Small intestine (tissue), 7 donors: ENCODE measurements around the gene TLE3. TPM values are rescaled to one million over a fixed set of nuclear protein-coding genes. Genes with fewer than 3 reads are reported as not detected.
A peak's percentile ranks its signal among the peaks of the same experiment; 100 is the strongest.

Source experiments
- DNase-seq, 2 donors: peaks; one replicate each; pipeline versions ENCODE4 v3.0.0 to v3.0.0-alpha.2; 2013
- FAIRE-seq: peaks from 2 replicates; lab custom pipeline; 2012; peaks lifted over from hg19 to GRCh38; lab: Jason Lieb, UNC
- H3K27ac ChIP-seq, 3 donors: one replicate each; pipeline ENCODE4 v1.5.1; 2013; ENCODE audit warnings: low read length in 2 of 3, mild to moderate bottlenecking in 2 of 3, control low read depth in 1 of 3, inconsistent platforms in 1 of 3, low read depth in 1 of 3, moderate library complexity in 1 of 3
- H3K27me3 ChIP-seq, 3 donors: one replicate each; pipeline ENCODE4 v1.6.1; 2013; ENCODE audit warnings: low read length in 3 of 3, inconsistent platforms in 1 of 3; ENCODE audit not compliant: control insufficient read depth in 3 of 3, insufficient read depth in 3 of 3
- H3K36me3 ChIP-seq, 3 donors: one replicate each; pipeline ENCODE4 v1.6.1; 2013; ENCODE audit warnings: low read length in 3 of 3, inconsistent platforms in 1 of 3, low read depth in 1 of 3, mild to moderate bottlenecking in 1 of 3, moderate library complexity in 1 of 3; ENCODE audit not compliant: control insufficient read depth in 3 of 3, insufficient read depth in 2 of 3
- H3K4me1 ChIP-seq, 3 donors: one replicate each; pipeline ENCODE4 v1.6.1; 2013; ENCODE audit warnings: low read length in 2 of 3, inconsistent platforms in 1 of 3, low read depth in 1 of 3, mild to moderate bottlenecking in 1 of 3, moderate library complexity in 1 of 3; ENCODE audit not compliant: control insufficient read depth in 3 of 3, insufficient read depth in 2 of 3
- H3K4me3 ChIP-seq, 3 donors: one replicate each; pipeline ENCODE4 v1.5.1; 2013; ENCODE audit warnings: low read length in 3 of 3, control low read depth in 1 of 3, inconsistent platforms in 1 of 3, low read depth in 1 of 3, mild to moderate bottlenecking in 1 of 3, moderate library complexity in 1 of 3
- H3K9me3 ChIP-seq, 2 donors: one replicate each; pipeline ENCODE4 v1.6.1; 2013; ENCODE audit warnings: low read depth in 1 of 2, low read length in 1 of 2; ENCODE audit not compliant: control insufficient read depth in 2 of 2, insufficient read depth in 1 of 2
- WGBS, 3 donors: extraction: QIAGEN DNeasy Blood & Tissue Kit; methylation state at CpG; one replicate each; pipeline ENCODE4 v1.1.7; 2013; 5-methylcytosine and 5-hydroxymethylcytosine counted together
- polyA plus RNA-seq, 4 donors: library from polyadenylated mRNA; stranded (reverse) in 3 of 4; unstranded in 1 of 4; fragments of 200-250 nt in 3 of 4; fragments of 120-200 nt in 1 of 4; gene quantifications; one replicate each; pipeline versions ENCODE4 v1.2.1 to v1.2.3, GENCODE V29; 2013
- donor health status: healthy with polysubstance abuse.
- donor health status: control.
- donor health status: control.
- donor health status: Bipolar disorder and iron deficiency.
- donor health status: healthy.

Gene TLE3
- polyA plus RNA-seq, 4 donors, result 14.3 to 51.1 (median 18.4) TPM

DNA sequence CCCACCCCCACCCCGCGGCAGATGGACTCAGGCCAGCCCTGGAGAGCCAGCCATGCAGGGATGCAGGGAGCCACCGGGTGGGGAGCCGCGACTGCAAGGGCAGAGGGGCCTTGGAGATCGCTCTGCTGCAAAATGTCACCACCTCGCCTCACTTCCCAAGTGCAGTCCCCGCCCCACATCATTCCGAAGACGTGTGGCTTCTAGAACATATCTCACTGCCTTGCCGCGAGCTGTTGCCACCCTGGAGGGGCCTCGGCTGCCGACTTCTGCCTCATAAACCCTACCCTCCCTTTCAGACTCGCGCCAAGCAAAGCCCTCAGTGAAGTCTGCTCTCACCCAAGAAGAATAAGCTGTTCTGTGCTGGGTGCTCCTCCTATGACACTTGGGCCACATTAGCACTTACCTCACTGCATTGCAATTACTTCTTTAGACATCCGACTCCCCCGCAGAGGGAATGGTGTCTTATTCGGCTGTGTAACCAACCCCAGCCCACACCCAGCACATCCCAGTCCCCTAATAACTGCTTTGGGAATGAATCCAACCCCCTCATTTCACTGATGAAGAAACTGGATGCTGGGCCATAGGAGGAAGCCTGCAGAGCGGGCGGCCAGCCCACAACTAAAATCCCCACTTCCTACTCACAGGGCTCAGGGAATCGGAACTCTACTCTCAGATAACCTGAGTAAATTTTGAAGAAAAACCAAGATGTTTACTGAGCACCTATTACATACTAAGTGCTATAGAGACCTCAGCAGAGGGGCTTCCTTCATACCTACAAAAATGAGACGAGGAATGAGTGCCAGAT, 8.6 kb downstream of the TLE3 start:
- H3K9me3 ChIP-seq, result no peaks in the 10 kb centered on the region
- peak in 1 of 2 donors; percentile 45 for DNase-seq
- FAIRE-seq, result no peak
- peak overlapping the region in 1 of 3 donors; percentile 85 for H3K27ac ChIP-seq
- WGBS, 3 donors, result 24 to 48% (median 40%) methylated on average over 23 of the region's 23 CpGs
- H3K36me3 ChIP-seq, result peaks cover 3 to 75% (median 15%) of the 10 kb centered on the region in 3 donors
- H3K4me3 ChIP-seq, result no peak overlapping the region
- no peaks in the 10 kb centered on the region for H3K27me3 ChIP-seq
- H3K4me1 ChIP-seq, result peaks cover 9 to 68% (median 31%) of the 10 kb centered on the region in 3 donors

- Histone ChIP-seq H3K9me3 (no peaks in the 10 kb centered on the region), H3K27ac (no peak overlapping the region), H3K36me3 (peaks cover 3 to 75% (median 15%) of the 10 kb centered on the region in 3 donors), H3K4me1 (peaks cover 9 to 62% (median 31%) of the 10 kb centered on the region in 3 donors), H3K27me3 (no peaks in the 10 kb centered on the region), H3K4me3 (no peak overlapping the region)
- DNase-seq (no peak), FAIRE-seq (no peak)
- WGBS, 3 donors, result 56 to 61% (median 58%) methylated on average over 3 of the region's 3 CpGs
These were observed 9.3 kb downstream of the TLE3 start for GRCh38 chr15:70088455-70088854.

DNA sequence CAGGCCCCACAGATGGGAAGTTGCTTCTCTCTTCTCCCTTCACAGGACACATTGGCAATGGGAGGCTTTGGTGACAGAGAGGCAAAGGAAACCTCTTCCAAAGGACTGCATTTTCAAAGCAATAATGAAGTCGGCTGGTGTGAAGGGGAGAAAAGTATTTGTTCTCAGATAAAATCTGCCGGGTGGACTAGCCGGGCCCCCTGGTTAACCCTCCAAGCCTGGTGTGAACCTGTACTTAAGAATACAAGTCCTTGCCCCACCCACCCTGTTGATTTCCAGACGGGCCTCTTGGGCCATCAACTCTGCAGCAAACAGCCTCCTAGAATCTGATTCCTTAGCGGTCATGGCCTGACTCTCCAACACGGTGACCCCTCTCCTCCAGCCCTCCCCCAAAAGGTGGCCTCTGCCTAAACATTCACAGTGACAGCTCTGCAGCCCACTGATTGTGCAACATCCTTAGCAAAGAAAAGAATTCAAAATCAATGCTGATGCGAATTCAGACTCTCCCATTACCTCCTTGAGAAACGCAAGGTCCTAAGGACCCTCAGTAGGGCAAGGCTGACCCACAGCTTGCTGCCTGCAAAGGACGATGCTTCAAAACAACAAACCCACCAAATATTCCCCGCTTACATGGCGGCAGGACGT, 9.9 kb downstream of the TLE3 start:
- peaks cover 9 to 55% (median 27%) of the 10 kb centered on the region in 3 donors for H3K4me1 ChIP-seq
- no peaks in the 10 kb centered on the region for H3K9me3 ChIP-seq
- H3K27me3 ChIP-seq, result no peaks in the 10 kb centered on the region
- peaks cover 3 to 72% (median 15%) of the 10 kb centered on the region in 3 donors for H3K36me3 ChIP-seq
- DNase-seq, result peak in 1 of 2 donors; percentile 28
- H3K4me3 ChIP-seq, result no peak overlapping the region
- H3K27ac ChIP-seq, result no peak overlapping the region
- no peak for FAIRE-seq
- WGBS, 3 donors, result 75 to 79% (median 78%) methylated on average over 12 of the region's 12 CpGs

GRCh38 chr15:70086636-70087035, 11.1 kb downstream of the TLE3 start:
- no peak for DNase-seq
- H3K36me3 ChIP-seq, result peaks cover 10 to 74% (median 24%) of the 10 kb centered on the region in 3 donors
- no peak overlapping the region for H3K4me3 ChIP-seq
- peaks cover 9 to 43% (median 21%) of the 10 kb centered on the region in 3 donors for H3K4me1 ChIP-seq
- no peaks in the 10 kb centered on the region for H3K9me3 ChIP-seq
- FAIRE-seq, result no peak
- H3K27me3 ChIP-seq, result no peaks in the 10 kb centered on the region
- no peak overlapping the region for H3K27ac ChIP-seq
- 76 to 83% (median 80%) methylated on average over 5 of the region's 5 CpGs for WGBS, 3 donors

DNA sequence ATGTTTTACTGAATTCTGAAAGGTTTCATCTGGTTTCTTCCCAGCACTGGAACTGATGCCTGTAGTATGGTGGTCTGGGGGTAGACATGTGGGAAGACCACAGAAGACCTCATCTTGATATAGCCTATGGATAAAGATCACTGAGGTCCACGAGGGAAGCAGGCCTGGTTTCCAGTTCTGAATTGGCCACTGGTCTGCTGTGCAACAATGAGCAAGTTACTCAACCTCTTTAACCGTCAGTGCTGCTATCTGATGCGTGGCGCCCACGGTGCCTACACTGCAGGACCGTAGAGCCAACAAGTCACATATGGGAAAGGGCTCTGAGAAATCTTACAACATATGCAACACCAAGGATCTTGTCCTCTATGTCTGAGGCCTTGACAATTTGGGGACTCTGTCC, 13.3 kb downstream of the TLE3 start:
- H3K9me3 ChIP-seq, result no peaks in the 10 kb centered on the region
- FAIRE-seq (no peak), DNase-seq (no peak)
- H3K4me3 ChIP-seq, result no peak overlapping the region
- H3K4me1 ChIP-seq, result peaks cover 4 to 42% (median 10%) of the 10 kb centered on the region in 3 donors
- no peaks in the 10 kb centered on the region for H3K27me3 ChIP-seq
- H3K27ac ChIP-seq, result no peak overlapping the region
- WGBS, 3 donors, result 81 to 89% (median 83%) methylated on average over 6 of the region's 6 CpGs
- peaks cover 13 to 79% (median 25%) of the 10 kb centered on the region in 3 donors for H3K36me3 ChIP-seq

- FAIRE-seq (no peak), DNase-seq (no peak)
- H3K27ac ChIP-seq, result no peak overlapping the region
- H3K36me3 ChIP-seq, result peaks cover 13 to 77% (median 25%) of the 10 kb centered on the region in 3 donors
- 80 to 100% (median 80%) methylated on average over 1 of the region's 1 CpG for WGBS, 3 donors
- no peaks in the 10 kb centered on the region for H3K27me3 ChIP-seq
- no peaks in the 10 kb centered on the region for H3K9me3 ChIP-seq
- peaks cover 4 to 41% (median 6%) of the 10 kb centered on the region in 3 donors for H3K4me1 ChIP-seq
- no peak overlapping the region for H3K4me3 ChIP-seq
These were observed 13.8 kb downstream of the TLE3 start for GRCh38 chr15:70083946-70084345.

DNA sequence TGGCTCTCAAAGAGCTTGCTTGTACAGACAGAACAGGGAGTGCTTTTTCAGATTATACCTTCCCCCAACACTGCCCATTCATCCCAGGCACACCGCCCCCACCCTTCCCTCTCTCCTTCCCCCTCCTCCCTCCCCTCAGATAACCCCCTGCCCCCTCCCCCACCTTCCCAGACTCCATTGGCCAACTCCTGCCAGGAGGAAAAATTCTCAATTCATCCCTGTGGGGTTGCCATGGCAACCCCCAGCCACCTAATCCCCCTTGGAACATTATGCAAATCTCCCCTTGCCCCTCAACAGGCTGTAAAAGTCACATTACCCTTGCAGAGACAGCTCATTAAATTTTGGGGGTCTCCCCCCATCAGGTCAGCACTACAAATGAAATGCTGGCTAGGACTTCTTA, 14.3 kb downstream of the TLE3 start:
- 75 to 92% (median 88%) methylated on average over 1 of the region's 1 CpG for WGBS, 3 donors
- no peak overlapping the region for H3K27ac ChIP-seq
- no peaks in the 10 kb centered on the region for H3K27me3 ChIP-seq
- no peak for DNase-seq
- no peak for FAIRE-seq
- peaks cover 4 to 41% (median 10%) of the 10 kb centered on the region in 3 donors for H3K4me1 ChIP-seq
- H3K36me3 ChIP-seq, result peaks cover 13 to 81% (median 25%) of the 10 kb centered on the region in 3 donors
- H3K9me3 ChIP-seq, result no peaks in the 10 kb centered on the region
- no peak overlapping the region for H3K4me3 ChIP-seq

DNA sequence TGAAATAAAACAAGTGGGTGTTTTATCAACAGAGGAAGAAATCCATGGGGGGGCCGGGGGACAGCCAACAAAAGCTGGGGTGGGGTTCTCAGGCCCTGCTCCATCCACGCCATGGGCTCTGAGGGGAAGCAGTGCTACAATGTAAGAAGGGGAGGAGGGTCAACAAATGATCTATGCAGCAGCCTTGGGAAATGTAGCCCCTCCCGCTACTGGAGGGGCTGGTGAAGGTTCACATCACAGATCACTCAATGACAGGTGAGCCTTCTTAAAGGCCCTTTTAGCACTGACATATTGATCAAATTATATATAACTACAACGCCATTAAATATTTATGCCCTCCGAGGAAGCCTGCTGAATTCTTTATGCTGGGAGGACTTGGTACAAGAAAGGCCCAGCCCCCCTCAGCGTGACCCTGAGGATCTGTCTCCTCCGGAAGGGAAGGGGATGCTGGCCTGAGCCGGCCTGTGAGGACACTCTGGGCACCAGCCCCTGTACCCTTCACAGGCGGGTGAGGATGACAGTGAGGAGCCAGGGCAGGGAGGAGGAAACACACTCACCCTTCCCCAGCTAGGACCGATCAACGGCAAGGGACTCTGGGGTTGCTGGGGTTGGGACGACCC, 15.3 kb downstream of the TLE3 start:
- Histone ChIP-seq H3K36me3 (peaks cover 13 to 83% (median 23%) of the 10 kb centered on the region in 3 donors), H3K4me1 (peaks cover 3 to 41% (median 10%) of the 10 kb centered on the region in 3 donors)

More for the DNA sequence above, 15.3 kb downstream of the TLE3 start:
- H3K27ac ChIP-seq, result no peak overlapping the region
- FAIRE-seq, result no peak
- no peaks in the 10 kb centered on the region for H3K9me3 ChIP-seq
- H3K4me3 ChIP-seq, result no peak overlapping the region
- WGBS, 3 donors, result 90 to 92% (median 90%) methylated on average over 12 of the region's 12 CpGs
- H3K27me3 ChIP-seq, result no peaks in the 10 kb centered on the region
- no peak for DNase-seq
